GM12873 (cell line): Measurements from ENCODE around the gene SULT1C4.

ENCODE experiments used
- TF ChIP-seq, protein P1 (sequence below): IDR thresholded peaks from 2 replicates; pipeline ENCODE4 v1.5.1; 2012; ENCODE audit warnings: low read depth, mild to moderate bottlenecking, moderate library complexity, low read length, control low read depth; ENCODE audit not compliant: insufficient read depth; ENCODE audit errors: missing control alignments

SULT1C4 gene

GRCh38 chr2:108378851-108379250 lies 1.1 kb downstream of the SULT1C4 start:
- TF ChIP-seq, protein P1, sequence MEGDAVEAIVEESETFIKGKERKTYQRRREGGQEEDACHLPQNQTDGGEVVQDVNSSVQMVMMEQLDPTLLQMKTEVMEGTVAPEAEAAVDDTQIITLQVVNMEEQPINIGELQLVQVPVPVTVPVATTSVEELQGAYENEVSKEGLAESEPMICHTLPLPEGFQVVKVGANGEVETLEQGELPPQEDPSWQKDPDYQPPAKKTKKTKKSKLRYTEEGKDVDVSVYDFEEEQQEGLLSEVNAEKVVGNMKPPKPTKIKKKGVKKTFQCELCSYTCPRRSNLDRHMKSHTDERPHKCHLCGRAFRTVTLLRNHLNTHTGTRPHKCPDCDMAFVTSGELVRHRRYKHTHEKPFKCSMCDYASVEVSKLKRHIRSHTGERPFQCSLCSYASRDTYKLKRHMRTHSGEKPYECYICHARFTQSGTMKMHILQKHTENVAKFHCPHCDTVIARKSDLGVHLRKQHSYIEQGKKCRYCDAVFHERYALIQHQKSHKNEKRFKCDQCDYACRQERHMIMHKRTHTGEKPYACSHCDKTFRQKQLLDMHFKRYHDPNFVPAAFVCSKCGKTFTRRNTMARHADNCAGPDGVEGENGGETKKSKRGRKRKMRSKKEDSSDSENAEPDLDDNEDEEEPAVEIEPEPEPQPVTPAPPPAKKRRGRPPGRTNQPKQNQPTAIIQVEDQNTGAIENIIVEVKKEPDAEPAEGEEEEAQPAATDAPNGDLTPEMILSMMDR = no peak

- TF ChIP-seq, protein P1 = no peak
Observed at GRCh38 chr2:108382196-108382595, 4.4 kb downstream of the SULT1C4 start.

- TF ChIP-seq, protein P1 = no peak
Observed at GRCh38 chr2:108383146-108383830, 5.5 kb downstream of the SULT1C4 start.

DNA sequence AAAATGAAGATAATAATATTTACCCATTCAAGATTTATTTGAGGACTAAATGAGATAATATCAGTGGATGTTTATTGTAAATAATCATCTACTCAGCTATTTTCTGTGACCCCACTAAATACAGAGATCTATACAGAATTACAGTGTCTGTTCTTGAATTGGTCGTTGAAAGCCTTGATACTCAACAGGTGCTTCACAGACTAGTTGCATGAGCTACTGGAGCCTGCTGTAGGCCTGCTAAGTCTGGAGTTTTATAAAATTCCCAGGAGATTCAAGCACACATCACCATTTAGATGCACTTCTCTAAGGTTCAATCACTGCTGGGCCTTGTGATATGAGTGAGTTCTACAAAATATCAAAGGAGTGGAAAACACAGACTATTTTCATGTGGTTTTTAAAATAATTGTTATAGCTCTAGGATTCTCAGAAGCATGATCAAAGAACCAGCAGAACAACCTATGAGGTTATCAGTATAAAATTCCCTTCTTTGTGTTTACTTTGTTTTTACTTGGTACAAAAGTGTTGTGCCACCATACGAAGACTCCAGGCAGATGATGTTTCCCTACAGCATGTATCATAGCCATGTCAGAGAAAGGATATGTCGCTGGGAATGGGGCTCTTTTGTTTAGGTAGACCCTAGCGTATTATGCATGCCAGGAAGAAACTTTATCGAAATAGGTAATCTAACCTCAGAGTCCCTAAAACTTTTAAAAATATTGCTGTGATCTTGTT lies 7.1 kb downstream of the SULT1C4 start:
- TF ChIP-seq, protein P1 = no peak

DNA sequence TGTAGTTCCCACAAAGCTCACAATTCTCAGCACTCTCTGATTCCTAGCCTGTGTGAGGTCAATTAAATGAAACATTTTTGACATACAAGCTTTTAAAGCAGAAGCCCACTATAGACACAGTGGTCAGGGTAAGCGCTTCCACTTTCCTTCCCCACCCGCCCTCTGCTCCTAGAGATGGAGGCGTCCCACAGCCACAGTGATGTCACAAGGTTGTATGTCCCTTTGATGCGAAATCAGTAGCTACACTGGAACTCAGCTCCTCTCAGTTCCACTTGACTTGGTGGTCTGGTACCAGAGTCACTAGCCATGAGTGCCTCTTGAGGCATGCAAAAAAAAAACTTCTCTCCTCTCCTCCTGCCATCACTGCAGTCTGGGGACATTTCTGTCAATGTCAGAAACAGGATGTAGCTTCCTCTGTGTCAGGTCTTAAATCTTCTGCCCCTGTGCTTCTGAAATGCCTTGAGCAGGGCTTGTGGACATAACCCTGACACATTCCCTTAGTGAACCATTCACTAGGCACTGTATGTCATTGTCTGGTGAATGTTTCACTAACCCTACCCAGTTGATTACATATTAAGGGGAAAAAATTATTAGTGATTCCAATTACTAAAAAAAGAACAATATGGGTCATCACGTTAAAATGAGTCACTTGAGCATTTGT lies 7.8 kb downstream of the SULT1C4 start:
- TF ChIP-seq, protein P1 = no peak

DNA sequence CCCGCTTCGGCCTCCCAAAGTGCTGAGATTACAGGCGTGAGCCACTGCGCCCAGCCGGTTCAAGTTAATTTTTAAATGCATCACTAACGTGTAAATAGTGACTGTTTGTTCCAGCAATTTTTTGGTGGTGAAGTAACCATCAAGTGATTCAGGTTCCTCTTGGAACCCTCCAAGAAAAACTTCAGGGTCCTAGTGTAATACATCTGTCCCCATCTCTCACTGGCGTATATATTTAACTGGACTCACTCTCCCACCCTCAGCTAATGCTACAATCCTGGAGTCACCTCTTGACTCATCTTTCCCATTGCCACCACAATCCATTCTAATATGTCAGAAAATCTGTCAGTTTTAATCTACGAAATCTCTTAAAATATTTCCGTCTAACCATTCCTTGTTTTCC lies 10.3 kb downstream of the SULT1C4 start:
- TF ChIP-seq, protein P1 = no peak

DNA sequence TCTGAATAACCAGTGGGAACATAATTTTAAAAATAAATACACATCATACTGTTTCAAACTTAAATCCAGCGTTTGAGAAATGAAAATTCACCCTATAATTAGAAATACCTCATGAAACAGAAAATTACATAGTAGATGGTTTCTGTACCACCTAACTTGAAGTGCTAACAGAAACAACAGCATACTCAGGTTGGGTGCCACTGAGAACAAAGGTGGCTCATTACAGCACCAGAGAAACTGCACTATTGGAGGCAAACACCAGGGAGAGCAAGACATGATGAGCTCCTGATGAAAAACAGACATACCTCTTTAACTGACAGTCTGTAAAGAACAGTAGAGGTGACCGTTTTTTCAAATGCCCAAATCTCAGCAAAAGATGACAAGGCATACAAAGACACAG lies 12.6 kb downstream of the SULT1C4 start:
- TF ChIP-seq, protein P1 = no peak
